ENCODE measurements around the gene NLGN3. TPM values are rescaled to one million over a fixed set of nuclear protein-coding genes. Genes with fewer than 3 reads are reported as not detected.

The NLGN3 gene
- total and polyA plus RNA-seq, 5 experiments from 2014 or later, result 0.06 to 3.1 (median 0.25) TPM

GRCh38 chrX:71103110-71103983, 41.3 kb upstream of the NLGN3 start:
- POLR2A ChIA-PET, result interaction anchor here (0.9 to 10.6 kb wide), 9 partner anchors 8 to 430 kb away, joined by 3 to 134 read pairs (median 5); partner anchors contain the start of genes IL2RG, MED12, NONO and OGT
- ATAC-seq (peak; percentile 41 to 58), DNase-seq (peak; percentile 28 to 78 (median 50))
- Mint-ChIP-seq H3K4me1 (peaks cover 39 to 90% (median 89%) of the 10 kb centered on the region in 4 donors), H3K27me3 (no peaks in the 10 kb centered on the region), H3K27ac (peak overlapping the region; percentile 90 to 97 (median 94)), H3K36me3 (peaks cover 0 to 31% (median 10%) of the 10 kb centered on the region in 3 donors), H3K4me3 (peak overlapping the region; percentile 73 to 88 (median 80)), H3K9me3 (no peaks in the 10 kb centered on the region)

- H3K27me3 Mint-ChIP-seq, result no peaks in the 10 kb centered on the region
- ATAC-seq (peak in 1 of 2 donors; percentile 3), DNase-seq (no peak)
- peak overlapping the region; percentile 87 to 99 (median 96) for H3K27ac Mint-ChIP-seq
- H3K36me3 Mint-ChIP-seq, result peaks cover 7 to 53% (median 29%) of the 10 kb centered on the region in 3 donors
- no peaks in the 10 kb centered on the region for H3K9me3 Mint-ChIP-seq
- POLR2A ChIA-PET, result interaction anchor here (0.9 to 10.6 kb wide), 5 partner anchors 8 to 972 kb away, joined by 3 to 134 read pairs (median 7); partner anchors contain the start of genes FOXO4, IGBP1 and MED12
- peaks cover 39 to 91% (median 79%) of the 10 kb centered on the region in 4 donors for H3K4me1 Mint-ChIP-seq
- peak overlapping the region; percentile 38 to 98 (median 80) for H3K4me3 Mint-ChIP-seq
Measured at GRCh38 chrX:71105628-71106027, 39.0 kb upstream of the NLGN3 start.

GRCh38 chrX:71106427-71106826, 38.2 kb upstream of the NLGN3 start, which contains the start of gene CXorf65:
Gene CXorf65 (minus strand): TSS chrX:71106740. CDS start chrX:71106556, 184 bp downstream.
- POLR2A ChIA-PET, result interaction anchor here (0.9 to 10.6 kb wide), 4 partner anchors 8 to 973 kb away, joined by 3 to 134 read pairs (median 8); partner anchors contain the start of genes FOXO4, IGBP1 and MED12
- H3K4me1 Mint-ChIP-seq, result peaks cover 33 to 86% (median 71%) of the 10 kb centered on the region in 4 donors
- ATAC-seq, result peak in 1 of 2 donors; percentile 16

GRCh38 chrX:71107245-71107644, 37.4 kb upstream of the NLGN3 start:
- Mint-ChIP-seq H3K27me3 (peaks cover 0 to 2% (median 0%) of the 10 kb centered on the region in 5 donors), H3K4me1 (peaks cover 34 to 83% (median 68%) of the 10 kb centered on the region in 4 donors), H3K27ac (peak overlapping the region; percentile 92 to 100 (median 98)), H3K9me3 (no peaks in the 10 kb centered on the region), H3K4me3 (peak overlapping the region; percentile 83 to 98 (median 96)), H3K36me3 (peaks cover 16 to 54% (median 33%) of the 10 kb centered on the region in 3 donors)
- no peak for ATAC-seq
- POLR2A ChIA-PET, result interaction anchor here (10.6 kb wide), 1 partner anchor 11 kb away, joined by 134 read pairs; the partner anchor contains the start of gene MED12
- DNase-seq, result no peak

More at GRCh38 chrX:71106427-71106826, 38.2 kb upstream of the NLGN3 start, which contains the start of gene CXorf65:
- no peak for DNase-seq
- Mint-ChIP-seq H3K27me3 (peaks cover 0 to 2% (median 0%) of the 10 kb centered on the region in 5 donors), H3K9me3 (no peaks in the 10 kb centered on the region), H3K4me3 (peak within 1 kb of the TSS; percentile 83 to 98 (median 96)), H3K36me3 (peaks cover 15 to 54% (median 33%) of the 10 kb centered on the region in 3 donors), H3K27ac (peak within 1 kb of the TSS; percentile 92 to 100 (median 98))

- H3K27me3 Mint-ChIP-seq, result peaks cover 0 to 2% (median 0%) of the 10 kb centered on the region in 5 donors
- peak overlapping the region; percentile 83 to 98 (median 96) for H3K4me3 Mint-ChIP-seq
- peak overlapping the region; percentile 94 to 100 (median 98) for H3K27ac Mint-ChIP-seq
- peaks cover 37 to 82% (median 66%) of the 10 kb centered on the region in 4 donors for H3K4me1 Mint-ChIP-seq
- H3K9me3 Mint-ChIP-seq, result no peaks in the 10 kb centered on the region
- POLR2A ChIA-PET, result interaction anchor here (1.0 to 10.6 kb wide), 2 partner anchors 8 to 11 kb away, joined by 5 to 134 read pairs; partner anchors contain the start of gene MED12
- DNase-seq (peak in 8 of 10 donors; percentile 11 to 80 (median 44)), ATAC-seq (peak in 1 of 2 donors; percentile 12)
- peaks cover 16 to 54% (median 33%) of the 10 kb centered on the region in 3 donors for H3K36me3 Mint-ChIP-seq
Measured at GRCh38 chrX:71107762-71108360, 36.8 kb upstream of the NLGN3 start.

GRCh38 chrX:71109051-71109450, 35.6 kb upstream of the NLGN3 start:
- ATAC-seq (no peak), DNase-seq (no peak)
- peak overlapping the region; percentile 94 to 100 (median 98) for H3K27ac Mint-ChIP-seq
- H3K4me1 Mint-ChIP-seq, result peaks cover 32 to 77% (median 62%) of the 10 kb centered on the region in 4 donors
- H3K27me3 Mint-ChIP-seq, result peaks cover 0 to 2% (median 0%) of the 10 kb centered on the region in 5 donors
- H3K4me3 Mint-ChIP-seq, result peak overlapping the region; percentile 83 to 98 (median 96)
- peaks cover 16 to 54% (median 35%) of the 10 kb centered on the region in 3 donors for H3K36me3 Mint-ChIP-seq
- POLR2A ChIA-PET, result interaction anchor here (10.6 kb wide), 1 partner anchor 9 kb away, joined by 134 read pairs; the partner anchor contains the start of gene MED12
- no peaks in the 10 kb centered on the region for H3K9me3 Mint-ChIP-seq

- Mint-ChIP-seq H3K9me3 (no peaks in the 10 kb centered on the region), H3K27me3 (peaks cover 0 to 2% (median 0%) of the 10 kb centered on the region in 5 donors), H3K27ac (peak within 1 kb of the TSS; percentile 94 to 100 (median 98)), H3K4me1 (peaks cover 25 to 59% (median 45%) of the 10 kb centered on the region in 4 donors), H3K36me3 (peaks cover 16 to 45% (median 34%) of the 10 kb centered on the region in 3 donors), H3K4me3 (peak within 1 kb of the TSS; percentile 83 to 98 (median 96))
- DNase-seq (peak; percentile 46 to 92 (median 80)), ATAC-seq (peak; percentile 84 to 90)
- POLR2A ChIA-PET, result interaction anchor here (0.5 to 3.1 kb wide), 15 partner anchors 9 to 423 kb away, joined by 3 to 82 read pairs (median 5); partner anchors contain the start of genes FOXO4, OGT, SNX12 and TAF1
Measured at GRCh38 chrX:71111141-71111843, 33.3 kb upstream of the NLGN3 start, which contains the start of gene IL2RG. Gene IL2RG (minus strand): TSS chrX:71111577. CDS start chrX:71111539, 38 bp downstream.

- H3K9me3 Mint-ChIP-seq, result no peaks in the 10 kb centered on the region
- peak overlapping the region; percentile 94 to 100 (median 98) for H3K27ac Mint-ChIP-seq
- peaks cover 22 to 53% (median 40%) of the 10 kb centered on the region in 4 donors for H3K4me1 Mint-ChIP-seq
Measured at GRCh38 chrX:71111921-71112431, 32.7 kb upstream of the NLGN3 start.

GRCh38 chrX:71117358-71117757, 27.3 kb upstream of the NLGN3 start:
- no peaks in the 10 kb centered on the region for H3K27me3 Mint-ChIP-seq
- DNase-seq (no peak), ATAC-seq (no peak)
- no peaks in the 10 kb centered on the region for H3K9me3 Mint-ChIP-seq
- POLR2A ChIA-PET, result interaction anchor here (1.5 to 5.0 kb wide), 4 partner anchors 11 to 249 kb away, joined by 11 to 134 read pairs (median 24); partner anchors contain the start of genes CXorf65, FOXO4 and TAF1
- H3K27ac Mint-ChIP-seq, result peak overlapping the region; percentile 48 to 88 (median 75)
- H3K4me3 Mint-ChIP-seq, result peak overlapping the region in 1 of 10 donors; percentile 8
- peaks cover 5 to 38% (median 33%) of the 10 kb centered on the region in 4 donors for H3K4me1 Mint-ChIP-seq
- H3K36me3 Mint-ChIP-seq, result peaks cover 0 to 19% (median 2%) of the 10 kb centered on the region in 3 donors

More at GRCh38 chrX:71111921-71112431, 32.7 kb upstream of the NLGN3 start:
- DNase-seq, result peak in 2 of 10 donors; percentile 16 to 36
- Mint-ChIP-seq H3K4me3 (peak overlapping the region; percentile 83 to 98 (median 96)), H3K27me3 (peaks cover 0 to 2% (median 0%) of the 10 kb centered on the region in 5 donors), H3K36me3 (peaks cover 16 to 39% (median 30%) of the 10 kb centered on the region in 3 donors)
- ATAC-seq, result peak; percentile 57 to 65
- POLR2A ChIA-PET, result interaction anchor here (0.7 to 3.1 kb wide), 13 partner anchors 8 to 422 kb away, joined by 3 to 82 read pairs (median 6); partner anchors contain the start of genes FOXO4, OGT, SNX12 and TAF1

Data from naive thymus-derived CD8-positive, alpha-beta T cell (primary cell).